Activated B cell treated with CpG ODN at 0.5 μM for 24 hours (primary cell): Measurements from ENCODE around the gene GOLT1A. TPM values are rescaled to one million over a fixed set of nuclear protein-coding genes. Genes with fewer than 3 reads are reported as not detected.
"Not testable (repeated sequence)": the region's sequence is repeated elsewhere in the genome, so short reads cannot be mapped to it uniquely, and the experiment has no call there.

Source experiments
- ATAC-seq: fragments of 200-7000 bp; cut with Tn5 transposase; one replicate; pipeline ENCODE4 v1.10.0; 2021; ENCODE audit warnings: low read depth, mild to moderate bottlenecking, moderate library complexity
- CTCF ChIA-PET: fragments of 350-600 bp; sonication (Branson Sonifier 250); formaldehyde crosslinking; loops from one replicate; lab custom pipeline; 2021; ENCODE audit warnings: antibody characterized with exemption; lab: Charles Lee
- POLR2A ChIA-PET: fragments of 350-600 bp; sonication (Branson Sonifier 250); formaldehyde crosslinking; loops from one replicate; lab custom pipeline; 2021; ENCODE audit warnings: antibody characterized with exemption; lab: Charles Lee
- DNase-seq: peaks from one replicate; pipeline ENCODE4 v3.0.0; 2022
- H3K27ac Mint-ChIP-seq: one replicate; pipeline ENCODE4 v1.8.0; 2020; ENCODE audit warnings: mixed read lengths
- H3K27me3 Mint-ChIP-seq: one replicate; pipeline ENCODE4 v1.8.0; 2021; ENCODE audit warnings: mixed read lengths
- H3K36me3 Mint-ChIP-seq: one replicate; pipeline ENCODE4 v1.8.0; 2021; ENCODE audit warnings: low read depth, mixed read lengths
- H3K4me1 Mint-ChIP-seq: one replicate; pipeline ENCODE4 v1.8.0; 2021; ENCODE audit warnings: mixed read lengths
- H3K4me3 Mint-ChIP-seq: one replicate; pipeline ENCODE4 v1.8.0; 2020; ENCODE audit warnings: mild to moderate bottlenecking, mixed read lengths
- H3K9me3 Mint-ChIP-seq: one replicate; pipeline ENCODE4 v1.8.0; 2020; ENCODE audit warnings: mixed read lengths
- intact Hi-C: fragments of 100-400 bp; cut with micrococcal nuclease; formaldehyde crosslinking; loops from one replicate; pipeline ENCODE4 v1.15.1; 2024
- total RNA-seq: library from RNA; stranded (reverse); gene quantifications from 2 replicates; pipeline ENCODE4 v1.2.3, GENCODE V29; 2022
- TF ChIP-seq, protein P1 (sequence below): fragments of 200-600 bp; IDR thresholded peaks from one replicate; pipeline ENCODE4 v1.8.0; 2022; ENCODE audit warnings: antibody characterized with exemption, mild to moderate bottlenecking

The GOLT1A gene
- total RNA-seq, 1 donor from 2014 or later = not detected

GRCh38 chr1:204246876-204247275 is 33.1 kb upstream of the GOLT1A start:
- no peaks in the 10 kb centered on the region for H3K9me3 Mint-ChIP-seq
- H3K36me3 Mint-ChIP-seq = no peaks in the 10 kb centered on the region
- intact Hi-C loops = no loop called here
- no peak for DNase-seq
- H3K4me3 Mint-ChIP-seq = no peak overlapping the region
- H3K27me3 Mint-ChIP-seq = peaks cover 13% of the 10 kb centered on the region
- H3K4me1 Mint-ChIP-seq = no peaks in the 10 kb centered on the region
- ChIA-PET CTCF (no interaction called here), POLR2A (no interaction called here)
- ATAC-seq = no peak
- H3K27ac Mint-ChIP-seq = no peak overlapping the region
- TF ChIP-seq, protein P1, sequence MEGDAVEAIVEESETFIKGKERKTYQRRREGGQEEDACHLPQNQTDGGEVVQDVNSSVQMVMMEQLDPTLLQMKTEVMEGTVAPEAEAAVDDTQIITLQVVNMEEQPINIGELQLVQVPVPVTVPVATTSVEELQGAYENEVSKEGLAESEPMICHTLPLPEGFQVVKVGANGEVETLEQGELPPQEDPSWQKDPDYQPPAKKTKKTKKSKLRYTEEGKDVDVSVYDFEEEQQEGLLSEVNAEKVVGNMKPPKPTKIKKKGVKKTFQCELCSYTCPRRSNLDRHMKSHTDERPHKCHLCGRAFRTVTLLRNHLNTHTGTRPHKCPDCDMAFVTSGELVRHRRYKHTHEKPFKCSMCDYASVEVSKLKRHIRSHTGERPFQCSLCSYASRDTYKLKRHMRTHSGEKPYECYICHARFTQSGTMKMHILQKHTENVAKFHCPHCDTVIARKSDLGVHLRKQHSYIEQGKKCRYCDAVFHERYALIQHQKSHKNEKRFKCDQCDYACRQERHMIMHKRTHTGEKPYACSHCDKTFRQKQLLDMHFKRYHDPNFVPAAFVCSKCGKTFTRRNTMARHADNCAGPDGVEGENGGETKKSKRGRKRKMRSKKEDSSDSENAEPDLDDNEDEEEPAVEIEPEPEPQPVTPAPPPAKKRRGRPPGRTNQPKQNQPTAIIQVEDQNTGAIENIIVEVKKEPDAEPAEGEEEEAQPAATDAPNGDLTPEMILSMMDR = no peak

DNA sequence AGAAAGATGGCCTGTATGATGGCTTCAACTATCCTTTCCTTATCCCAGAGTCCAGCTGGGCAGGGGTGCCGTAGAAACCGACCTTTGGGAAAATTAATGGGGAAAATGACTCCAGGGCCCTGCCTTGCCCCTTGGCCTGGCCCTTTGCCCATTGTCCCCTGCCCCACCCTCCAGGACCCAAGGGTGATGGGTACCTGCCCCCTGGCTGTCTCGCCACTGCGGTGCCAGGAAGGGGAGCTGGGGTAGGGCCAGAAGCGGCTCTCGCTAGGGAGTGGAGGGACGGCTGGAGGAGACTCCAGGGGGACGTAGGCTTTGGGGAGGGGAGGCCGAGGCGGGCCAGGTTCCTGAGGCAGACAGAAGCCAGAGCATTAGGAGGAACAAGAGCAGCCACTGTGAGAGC is 29.1 kb upstream of the GOLT1A start:
- Mint-ChIP-seq H3K36me3 (no peaks in the 10 kb centered on the region), H3K9me3 (no peaks in the 10 kb centered on the region), H3K4me1 (no peaks in the 10 kb centered on the region), H3K4me3 (no peak overlapping the region), H3K27me3 (peaks cover 13% of the 10 kb centered on the region), H3K27ac (no peak overlapping the region)
- CTCF ChIA-PET = no interaction called here
- TF ChIP-seq, protein P1 = no peak
- intact Hi-C loops = no loop called here
- no peak for DNase-seq
- POLR2A ChIA-PET = no interaction called here
- ATAC-seq = no peak

DNA sequence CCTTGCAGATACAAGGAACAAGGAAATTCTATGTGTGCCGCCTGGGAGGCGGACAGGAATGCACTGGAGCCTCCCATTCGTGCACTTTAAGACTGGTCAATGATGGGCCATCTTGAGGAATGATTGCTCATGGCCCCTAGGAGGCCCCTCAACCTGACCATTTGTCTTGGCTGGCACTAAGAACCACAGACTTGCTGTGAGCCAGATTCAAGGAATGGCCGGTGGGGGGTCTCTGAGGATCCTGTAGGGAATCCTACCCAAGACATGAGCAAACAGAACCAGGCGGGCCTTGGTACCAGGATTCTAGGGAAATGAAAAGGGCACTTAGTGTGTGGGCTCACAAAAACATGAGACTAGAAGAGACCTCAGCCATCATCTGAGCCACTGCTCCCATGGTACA is 28.1 kb upstream of the GOLT1A start:
- intact Hi-C loops = no loop called here
- Mint-ChIP-seq H3K4me1 (no peaks in the 10 kb centered on the region), H3K36me3 (no peaks in the 10 kb centered on the region), H3K4me3 (no peak overlapping the region), H3K27ac (no peak overlapping the region), H3K9me3 (no peaks in the 10 kb centered on the region), H3K27me3 (peaks cover 8% of the 10 kb centered on the region)
- TF ChIP-seq, protein P1 = no peak
- DNase-seq (no peak), ATAC-seq (no peak)
- ChIA-PET CTCF (no interaction called here), POLR2A (no interaction called here)

DNA sequence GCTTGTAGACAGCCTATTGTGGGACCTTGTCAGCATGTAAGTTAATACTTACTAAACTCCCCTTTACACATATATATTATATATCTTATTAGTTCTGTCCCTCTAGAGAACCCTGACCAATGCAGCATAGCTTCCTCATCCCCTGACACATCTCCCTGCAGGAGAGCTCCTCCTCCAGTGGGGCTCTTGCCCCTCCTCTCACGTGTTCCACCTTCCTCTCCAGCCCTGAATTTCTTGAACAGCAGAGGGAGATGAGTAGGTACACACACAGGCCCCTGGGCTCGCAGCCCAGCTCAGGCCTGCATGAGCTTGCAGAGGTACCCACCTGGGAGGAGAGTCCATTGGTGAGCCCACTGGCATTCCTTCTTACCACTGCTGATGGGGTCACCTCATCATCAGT is 27.3 kb upstream of the GOLT1A start:
- H3K27ac Mint-ChIP-seq = no peak overlapping the region
- no peaks in the 10 kb centered on the region for H3K4me1 Mint-ChIP-seq
- peaks cover 4% of the 10 kb centered on the region for H3K27me3 Mint-ChIP-seq
- no peak overlapping the region for H3K4me3 Mint-ChIP-seq
- H3K9me3 Mint-ChIP-seq = no peaks in the 10 kb centered on the region
- intact Hi-C loops = no loop called here
- TF ChIP-seq, protein P1 = no peak
- DNase-seq = no peak
- ChIA-PET CTCF (no interaction called here), POLR2A (interaction anchor here (0.6 kb wide), 1 partner anchor 11 kb away, joined by 6 read pairs; no protein-coding TSS in a partner anchor)
- no peaks in the 10 kb centered on the region for H3K36me3 Mint-ChIP-seq
- no peak for ATAC-seq

GRCh38 chr1:204240233-204240632 is 26.4 kb upstream of the GOLT1A start:
- Mint-ChIP-seq H3K27me3 (no peaks in the 10 kb centered on the region), H3K4me3 (no peak overlapping the region), H3K9me3 (no peaks in the 10 kb centered on the region), H3K27ac (no peak overlapping the region), H3K36me3 (no peaks in the 10 kb centered on the region), H3K4me1 (no peaks in the 10 kb centered on the region)
- TF ChIP-seq, protein P1 = no peak
- intact Hi-C loops = no loop called here
- no peak for DNase-seq
- ChIA-PET CTCF (no interaction called here), POLR2A (no interaction called here)
- no peak for ATAC-seq

DNA sequence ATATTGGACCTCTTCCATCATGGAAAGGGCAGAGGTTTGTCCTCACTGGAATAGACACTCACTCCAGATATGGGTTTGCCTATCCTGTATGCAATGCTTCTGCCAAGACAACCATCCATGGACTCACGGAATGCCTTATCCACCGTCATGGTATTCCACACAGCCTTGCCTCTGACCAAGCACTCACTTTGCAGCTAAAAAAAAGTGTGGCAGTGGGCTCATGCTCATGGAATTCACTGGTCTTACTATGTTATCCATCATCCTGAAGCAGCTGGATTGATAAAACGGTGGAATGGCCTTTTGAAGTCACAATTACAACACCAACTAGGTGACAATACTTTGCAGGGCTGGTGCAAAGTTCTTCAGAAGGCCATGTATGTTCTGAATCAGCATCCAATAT is 25.6 kb upstream of the GOLT1A start:
- intact Hi-C loops, H3K9me3 Mint-ChIP-seq, H3K4me1 Mint-ChIP-seq, POLR2A ChIA-PET, H3K27me3 Mint-ChIP-seq, DNase-seq, H3K27ac Mint-ChIP-seq, H3K36me3 Mint-ChIP-seq, CTCF ChIA-PET, H3K4me3 Mint-ChIP-seq, ATAC-seq: not testable (repeated sequence)

- POLR2A ChIA-PET, H3K9me3 Mint-ChIP-seq, H3K36me3 Mint-ChIP-seq, intact Hi-C loops, H3K4me1 Mint-ChIP-seq, H3K27ac Mint-ChIP-seq, ATAC-seq, H3K27me3 Mint-ChIP-seq, CTCF ChIA-PET, DNase-seq, H3K4me3 Mint-ChIP-seq: not testable (repeated sequence)
Observed at GRCh38 chr1:204238520-204238919, 24.7 kb upstream of the GOLT1A start.

GRCh38 chr1:204237515-204237914 is 23.7 kb upstream of the GOLT1A start:
- H3K36me3 Mint-ChIP-seq, ATAC-seq, DNase-seq, CTCF ChIA-PET, H3K4me3 Mint-ChIP-seq, H3K9me3 Mint-ChIP-seq, H3K27ac Mint-ChIP-seq, H3K27me3 Mint-ChIP-seq, POLR2A ChIA-PET, H3K4me1 Mint-ChIP-seq, intact Hi-C loops: not testable (repeated sequence)
